ENCODE data around the gene AMACR. TPM values are rescaled to one million over a fixed set of nuclear protein-coding genes. Genes with fewer than 3 reads are reported as not detected.
"Not testable (repeated sequence)": the region's sequence is repeated elsewhere in the genome, so short reads cannot be mapped to it uniquely, and the experiment has no call there.

The AMACR gene
- total RNA-seq, 4 donors from 2014 or later = 5.4 to 21.5 (median 15.5) TPM

GRCh38 chr5:34014626-34015025, 6.8 kb upstream of the AMACR start:
- intact Hi-C loops (cut with DNase I) = no loop called here
- DNase-seq = no peak
- no peaks in the 10 kb centered on the region for H3K27me3 ChIP-seq
- no peaks in the 10 kb centered on the region for H3K9me3 ChIP-seq
- H3K27ac ChIP-seq = no peak overlapping the region
- no peaks in the 10 kb centered on the region for H3K36me3 ChIP-seq
- WGBS, 2 donors = 70 to 76% methylated on average over 2 of the region's 2 CpGs
- H3K4me1 ChIP-seq = peaks cover 0 to 15% (median 0%) of the 10 kb centered on the region in 3 donors
- TF ChIP-seq POLR2A (IDR thresholded peaks at IDR 0.05) = no peak
- TF ChIP-seq CTCF (IDR thresholded peaks at IDR 0.05) = no peak
- H3K4me3 ChIP-seq = no peak overlapping the region

- DNase-seq = no peak
- peaks cover 0 to 25% (median 7%) of the 10 kb centered on the region in 3 donors for H3K4me1 ChIP-seq
- H3K27me3 ChIP-seq = no peaks in the 10 kb centered on the region
- 60 to 83% methylated on average over 3 of the region's 3 CpGs for WGBS, 2 donors
- TF ChIP-seq POLR2A (IDR thresholded peaks at IDR 0.05) (no peak), CTCF (IDR thresholded peaks at IDR 0.05) (no peak)
- intact Hi-C loops (cut with DNase I) = no loop called here
- H3K27ac ChIP-seq = peak overlapping the region in 2 of 4 donors; percentile 14 to 51
- H3K4me3 ChIP-seq = no peak overlapping the region
- no peaks in the 10 kb centered on the region for H3K36me3 ChIP-seq
- no peaks in the 10 kb centered on the region for H3K9me3 ChIP-seq
Observed at GRCh38 chr5:34013547-34013946, 5.7 kb upstream of the AMACR start.

GRCh38 chr5:34012791-34013190, 4.9 kb upstream of the AMACR start:
- TF ChIP-seq POLR2A (IDR thresholded peaks at IDR 0.05) = no peak
- TF ChIP-seq CTCF (IDR thresholded peaks at IDR 0.05) = no peak
- DNase-seq = no peak
- Histone ChIP-seq H3K4me1 (peaks cover 0 to 28% (median 7%) of the 10 kb centered on the region in 3 donors), H3K36me3 (no peaks in the 10 kb centered on the region), H3K4me3 (no peak overlapping the region), H3K27ac (peak overlapping the region in 1 of 4 donors; percentile 14), H3K9me3 (no peaks in the 10 kb centered on the region), H3K27me3 (no peaks in the 10 kb centered on the region)
- intact Hi-C loops (cut with DNase I) = no loop called here

- 65 to 78% methylated on average over 4 of the region's 4 CpGs for WGBS, 2 donors
Observed at GRCh38 chr5:34011536-34011935, 3.7 kb upstream of the AMACR start.

GRCh38 chr5:34010146-34010545, 2.3 kb upstream of the AMACR start:
- H3K4me3 ChIP-seq; H3K36me3 ChIP-seq; H3K27ac ChIP-seq; H3K27me3 ChIP-seq; H3K9me3 ChIP-seq; intact Hi-C loops (cut with DNase I); DNase-seq: not testable (repeated sequence)
- WGBS, 2 donors = 95 to 96% methylated on average over 2 of the region's 2 CpGs
- H3K4me1 ChIP-seq = peaks cover 9 to 49% (median 14%) of the 10 kb centered on the region in 3 donors

More at GRCh38 chr5:34011536-34011935, 3.7 kb upstream of the AMACR start:
- Histone ChIP-seq H3K27ac (no peak overlapping the region), H3K4me3 (no peak overlapping the region), H3K36me3 (no peaks in the 10 kb centered on the region), H3K9me3 (no peaks in the 10 kb centered on the region), H3K4me1 (peaks cover 7 to 36% (median 13%) of the 10 kb centered on the region in 3 donors), H3K27me3 (no peaks in the 10 kb centered on the region)
- no peak for DNase-seq
- intact Hi-C loops (cut with DNase I) = no loop called here
- TF ChIP-seq CTCF (IDR thresholded peaks at IDR 0.05) (no peak), POLR2A (IDR thresholded peaks at IDR 0.05) (no peak)

GRCh38 chr5:34009610-34010009, 1.8 kb upstream of the AMACR start:
- H3K27me3 ChIP-seq = no peaks in the 10 kb centered on the region
- WGBS, 2 donors = 84 to 89% methylated on average over 1 of the region's 1 CpG
- TF ChIP-seq CTCF (IDR thresholded peaks at IDR 0.05) (no peak), POLR2A (IDR thresholded peaks at IDR 0.05) (no peak)
- no peak overlapping the region for H3K4me3 ChIP-seq
- H3K27ac ChIP-seq = no peak overlapping the region
- no peaks in the 10 kb centered on the region for H3K9me3 ChIP-seq
- H3K4me1 ChIP-seq = peaks cover 9 to 48% (median 14%) of the 10 kb centered on the region in 3 donors
- no peak for DNase-seq
- intact Hi-C loops (cut with DNase I) = no loop called here
- H3K36me3 ChIP-seq = peaks cover 0 to 12% (median 0%) of the 10 kb centered on the region in 3 donors

Measured in esophagus squamous epithelium (tissue), 5 donors.